Calu3 (cell line): Measurements from ENCODE around the gene SCGN. TPM values are rescaled to one million over a fixed set of nuclear protein-coding genes. Genes with fewer than 3 reads are reported as not detected.

ENCODE experiments used
- BruUV-seq: library from RNA; stranded (reverse); fragments of 400-500 nt; replicated peaks from 2 replicates; lab custom pipeline; 2021; lab: Mats Ljungman, UMichigan
- CTCF ChIA-PET: fragments of 300-600 bp; sonication (Branson Sonifier 250); formaldehyde crosslinking; loops from one replicate; lab custom pipeline; 2022; ENCODE audit warnings: antibody characterized with exemption; lab: Charles Lee
- DNase-seq: peaks from one replicate; pipeline ENCODE4 v3.0.0; 2022
- H3K27ac Mint-ChIP-seq: one replicate; pipeline ENCODE4 v1.8.0; 2022; ENCODE audit warnings: mixed read lengths; ENCODE audit not compliant: unreplicated experiment
- H3K27me3 Mint-ChIP-seq: one replicate; pipeline ENCODE4 v1.8.0; 2022; ENCODE audit warnings: mixed read lengths; ENCODE audit not compliant: unreplicated experiment
- H3K36me3 Mint-ChIP-seq: one replicate; pipeline ENCODE4 v1.8.0; 2022; ENCODE audit warnings: mild to moderate bottlenecking, moderate library complexity, mixed read lengths; ENCODE audit not compliant: insufficient read depth, unreplicated experiment
- H3K4me1 Mint-ChIP-seq: one replicate; pipeline ENCODE4 v1.8.0; 2022; ENCODE audit warnings: mild to moderate bottlenecking, low read depth, mixed read lengths; ENCODE audit not compliant: unreplicated experiment
- H3K4me3 Mint-ChIP-seq: one replicate; pipeline ENCODE4 v1.8.0; 2022; ENCODE audit warnings: mild to moderate bottlenecking, low read depth, moderate library complexity, mixed read lengths; ENCODE audit not compliant: unreplicated experiment
- H3K9me3 Mint-ChIP-seq: one replicate; pipeline ENCODE4 v1.8.0; 2022; ENCODE audit warnings: low read depth, mixed read lengths; ENCODE audit not compliant: unreplicated experiment
- CTCF ChIP-seq: fragments of 200-600 bp; IDR thresholded peaks from one replicate; pipeline ENCODE4 v1.8.0; 2022; ENCODE audit warnings: antibody characterized with exemption; ENCODE audit not compliant: unreplicated experiment
- intact Hi-C: fragments of 100-400 bp; cut with micrococcal nuclease; formaldehyde crosslinking; loops from one replicate; pipeline ENCODE4 v1.10.0; 2022; ENCODE audit not compliant: unreplicated experiment
- total RNA-seq: library from RNA; stranded (reverse); gene quantifications from 2 replicates; pipeline ENCODE4 v1.2.3, GENCODE V29; 2022

Gene SCGN
- total RNA-seq, 1 experiment from 2014 or later: 3.5 TPM

- Mint-ChIP-seq H3K4me3 (no peak overlapping the region), H3K27me3 (no peaks in the 10 kb centered on the region)
- CTCF ChIA-PET: interaction anchor here (0.5 to 1.6 kb wide), 2 partner anchors 18 to 127 kb away, joined by 3 to 5 read pairs; no protein-coding TSS in a partner anchor
Measured at GRCh38 chr6:25623879-25624278, 28.1 kb upstream of the SCGN start.

GRCh38 chr6:25627001-25627400 lies 25.0 kb upstream of the SCGN start:
- no peaks in the 10 kb centered on the region for H3K9me3 Mint-ChIP-seq
- no TSS peak for BruUV-seq
- peaks cover 6% of the 10 kb centered on the region for H3K36me3 Mint-ChIP-seq
- TF ChIP-seq CTCF: no peak
- no peak overlapping the region for H3K4me3 Mint-ChIP-seq
- no peaks in the 10 kb centered on the region for H3K4me1 Mint-ChIP-seq
- intact Hi-C loops: no loop called here
- CTCF ChIA-PET: no interaction called here
- H3K27me3 Mint-ChIP-seq: no peaks in the 10 kb centered on the region
- DNase-seq: no peak
- no peak overlapping the region for H3K27ac Mint-ChIP-seq

More at GRCh38 chr6:25623879-25624278, 28.1 kb upstream of the SCGN start:
- TF ChIP-seq CTCF: no peak
- no peak for DNase-seq
- BruUV-seq: TSS peak; percentile 7
- Mint-ChIP-seq H3K4me1 (no peaks in the 10 kb centered on the region), H3K36me3 (peaks cover 11% of the 10 kb centered on the region), H3K27ac (no peak overlapping the region), H3K9me3 (no peaks in the 10 kb centered on the region)
- intact Hi-C loops: no loop called here

- TF ChIP-seq CTCF: no peak
- no peak for DNase-seq
- H3K27me3 Mint-ChIP-seq: no peaks in the 10 kb centered on the region
- no peaks in the 10 kb centered on the region for H3K4me1 Mint-ChIP-seq
- no peaks in the 10 kb centered on the region for H3K36me3 Mint-ChIP-seq
- intact Hi-C loops: no loop called here
- CTCF ChIA-PET: interaction anchor here (0.8 kb wide), 1 partner anchor 13 kb away, joined by 3 read pairs; no protein-coding TSS in a partner anchor
- no peak overlapping the region for H3K4me3 Mint-ChIP-seq
- no peaks in the 10 kb centered on the region for H3K9me3 Mint-ChIP-seq
- no TSS peak for BruUV-seq
- H3K27ac Mint-ChIP-seq: no peak overlapping the region
Measured at GRCh38 chr6:25628471-25629197, 23.4 kb upstream of the SCGN start.

GRCh38 chr6:25629198-25629576 lies 22.8 kb upstream of the SCGN start:
- H3K4me1 Mint-ChIP-seq: no peaks in the 10 kb centered on the region
- no peak for DNase-seq
- intact Hi-C loops: no loop called here
- H3K27me3 Mint-ChIP-seq: no peaks in the 10 kb centered on the region
- no TSS peak for BruUV-seq
- no peak for TF ChIP-seq CTCF
- H3K36me3 Mint-ChIP-seq: no peaks in the 10 kb centered on the region
- H3K4me3 Mint-ChIP-seq: no peak overlapping the region
- CTCF ChIA-PET: no interaction called here
- H3K27ac Mint-ChIP-seq: no peak overlapping the region
- H3K9me3 Mint-ChIP-seq: no peaks in the 10 kb centered on the region
